ENCODE measurements around the gene SLCO3A1.

- TF ChIP-seq, protein P1, sequence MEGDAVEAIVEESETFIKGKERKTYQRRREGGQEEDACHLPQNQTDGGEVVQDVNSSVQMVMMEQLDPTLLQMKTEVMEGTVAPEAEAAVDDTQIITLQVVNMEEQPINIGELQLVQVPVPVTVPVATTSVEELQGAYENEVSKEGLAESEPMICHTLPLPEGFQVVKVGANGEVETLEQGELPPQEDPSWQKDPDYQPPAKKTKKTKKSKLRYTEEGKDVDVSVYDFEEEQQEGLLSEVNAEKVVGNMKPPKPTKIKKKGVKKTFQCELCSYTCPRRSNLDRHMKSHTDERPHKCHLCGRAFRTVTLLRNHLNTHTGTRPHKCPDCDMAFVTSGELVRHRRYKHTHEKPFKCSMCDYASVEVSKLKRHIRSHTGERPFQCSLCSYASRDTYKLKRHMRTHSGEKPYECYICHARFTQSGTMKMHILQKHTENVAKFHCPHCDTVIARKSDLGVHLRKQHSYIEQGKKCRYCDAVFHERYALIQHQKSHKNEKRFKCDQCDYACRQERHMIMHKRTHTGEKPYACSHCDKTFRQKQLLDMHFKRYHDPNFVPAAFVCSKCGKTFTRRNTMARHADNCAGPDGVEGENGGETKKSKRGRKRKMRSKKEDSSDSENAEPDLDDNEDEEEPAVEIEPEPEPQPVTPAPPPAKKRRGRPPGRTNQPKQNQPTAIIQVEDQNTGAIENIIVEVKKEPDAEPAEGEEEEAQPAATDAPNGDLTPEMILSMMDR (conservative IDR thresholded peaks at IDR 0.05 in 1 of 2, IDR thresholded peaks at IDR 0.05 in 1 of 2; ENCODE audit: low read depth in 1 of 2, low read length in 2 of 2): no peak
- TF ChIP-seq EZH2 (IDR thresholded peaks at IDR 0.05; ENCODE audit: low read length, missing control alignments): no peak
Measured at GRCh38 chr15:92025706-92026270, 172.3 kb downstream of the SLCO3A1 start.
